Activated naive CD4-positive, alpha-beta T cell (primary cell): Measurements from ENCODE around the gene SSC4D.
A peak's percentile ranks its signal among the peaks of the same experiment; 100 is the strongest.
"Not testable (repeated sequence)": the region's sequence is repeated elsewhere in the genome, so short reads cannot be mapped to it uniquely, and the experiment has no call there.

Experiments
- DNase-seq, 4 experiments: peaks; one replicate each; lab custom pipeline; 2025; lab: John Stamatoyannopoulos, UW

SSC4D gene

DNA sequence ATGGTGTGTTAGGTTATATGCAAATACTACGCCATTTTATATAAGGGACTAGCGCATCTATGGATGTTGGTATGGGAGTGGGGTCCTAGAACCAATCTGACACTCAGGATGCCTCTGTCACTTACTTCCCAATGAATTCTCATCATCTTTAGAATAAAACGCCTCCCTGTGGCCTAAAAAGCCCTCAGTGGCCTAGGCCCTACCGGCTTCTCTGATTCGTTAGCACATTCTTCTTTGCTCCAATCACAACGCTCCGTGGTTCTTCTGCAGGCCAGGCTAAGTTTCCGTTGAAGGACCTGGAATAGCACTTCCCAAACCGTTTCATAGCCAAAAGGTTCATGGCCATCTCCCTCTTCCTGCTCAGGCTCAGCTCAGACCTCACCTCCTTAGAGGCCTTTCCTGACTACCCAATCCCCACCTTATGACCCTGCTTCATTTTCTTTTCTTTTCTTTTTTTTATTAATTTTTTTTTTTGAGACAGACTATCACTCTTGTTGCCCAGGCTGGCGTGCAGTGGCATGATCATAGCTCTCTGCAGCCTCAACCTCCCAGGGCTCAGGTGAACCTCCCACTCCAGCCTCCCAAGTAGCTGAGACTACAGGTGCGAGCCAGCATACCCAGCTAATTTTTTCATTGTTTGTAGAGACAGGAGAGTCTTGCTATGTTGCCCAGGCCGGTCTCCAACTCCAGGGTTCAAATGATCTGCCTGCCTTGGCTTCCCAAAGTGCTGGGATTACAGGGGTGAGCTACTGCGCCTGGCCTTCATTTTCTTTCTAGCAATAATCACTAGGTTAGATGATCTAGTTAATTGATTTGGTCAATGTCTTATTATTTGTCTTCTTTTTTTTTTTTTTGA lies 26.2 kb downstream of the SSC4D start:
- no peak for DNase-seq

DNA sequence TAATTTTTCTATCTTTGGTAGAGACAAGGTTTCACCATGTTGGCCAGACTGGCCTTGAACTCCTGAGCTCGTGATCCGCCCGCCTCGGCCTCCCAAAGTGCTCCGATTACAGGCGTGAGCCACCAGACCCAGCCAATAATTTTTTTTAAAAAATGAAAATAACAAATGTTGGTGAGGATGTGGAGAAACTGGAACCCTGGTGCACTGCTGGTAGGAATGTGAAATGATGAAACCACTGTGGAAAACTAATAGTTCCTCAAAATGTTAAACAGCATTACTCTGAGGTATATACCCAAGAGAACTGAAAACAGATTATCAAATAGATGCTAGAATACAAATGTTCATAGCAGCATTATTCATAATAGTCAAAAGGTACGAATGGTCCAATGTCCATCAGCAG lies 27.7 kb downstream of the SSC4D start:
- DNase-seq = no peak

DNA sequence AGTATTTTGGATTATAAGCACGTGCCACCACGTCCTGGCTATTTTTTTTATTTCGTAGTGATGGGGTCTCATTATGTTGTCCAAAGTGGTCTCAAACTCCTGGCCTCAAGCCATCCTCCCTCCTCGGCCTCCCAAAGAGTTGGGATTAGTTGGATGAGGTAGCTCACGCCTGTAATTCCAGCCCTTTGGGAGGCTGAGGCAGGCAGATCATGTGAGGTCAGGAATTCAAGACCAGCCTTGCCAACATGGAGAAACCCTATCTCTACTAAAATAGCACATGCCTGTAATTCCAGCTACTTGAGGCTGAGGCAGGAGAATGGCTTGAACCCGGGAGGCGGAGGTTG lies 28.9 kb downstream of the SSC4D start:
- no peak for DNase-seq

DNA sequence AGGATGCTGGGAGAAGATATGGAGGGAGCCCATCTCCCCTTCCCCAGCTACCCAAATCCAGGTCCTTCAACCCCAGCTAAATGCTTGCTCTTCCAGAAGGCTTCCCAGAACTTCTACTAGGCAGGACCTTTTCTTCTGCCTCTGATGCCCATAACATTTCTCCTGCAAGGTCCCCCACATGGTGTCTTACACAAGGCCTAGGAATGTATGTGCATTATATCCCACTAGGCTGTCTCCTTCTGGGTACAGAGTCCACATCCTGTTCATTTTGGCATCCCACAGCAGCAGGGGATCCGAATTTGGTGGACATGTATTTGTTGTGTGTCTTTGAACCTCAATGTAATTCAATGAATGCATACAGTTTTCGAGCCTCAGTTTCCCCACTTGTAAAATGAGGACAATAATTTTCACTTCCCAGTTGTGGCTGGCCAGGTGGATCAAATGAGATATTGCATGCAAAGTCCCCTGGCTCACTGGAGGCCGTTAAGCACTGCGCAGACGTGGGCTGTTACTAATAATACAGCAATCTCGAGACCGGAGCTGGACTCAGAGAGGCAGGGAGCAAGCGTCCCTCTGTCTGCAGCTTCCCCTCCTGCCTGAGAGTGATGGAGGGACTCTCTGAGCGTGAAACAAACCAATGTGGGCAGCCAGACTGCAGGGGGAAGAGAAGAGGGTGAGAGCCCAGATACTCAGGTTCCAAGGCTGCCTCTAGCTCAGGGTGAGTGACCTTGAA lies 32.1 kb downstream of the SSC4D start:
- no peak for DNase-seq

GRCh38 chr7:76375251-76375650 lies 34.2 kb downstream of the SSC4D start:
- no peak for DNase-seq

GRCh38 chr7:76372984-76373833 lies 36.3 kb downstream of the SSC4D start:
- DNase-seq = no peak

DNA sequence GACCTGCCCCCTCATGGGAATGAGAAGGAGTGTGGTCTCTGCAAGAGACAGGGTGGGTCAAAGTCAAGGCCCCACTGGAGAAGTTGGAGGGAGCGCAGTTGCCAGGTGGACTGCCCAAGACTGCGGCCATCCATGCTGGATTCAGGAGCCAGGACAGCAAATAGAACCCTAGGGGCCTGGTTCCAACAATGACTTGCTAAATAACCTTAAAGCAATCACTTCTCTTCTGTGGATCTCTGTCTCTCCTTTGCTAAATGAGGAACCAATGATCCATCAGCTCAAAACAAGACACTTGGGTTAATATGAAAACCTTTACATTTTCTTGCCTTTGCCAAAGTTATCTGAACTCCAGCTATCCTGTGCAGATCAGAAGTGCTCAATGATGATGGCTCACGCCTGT lies 38.1 kb downstream of the SSC4D start:
- no peak for DNase-seq

- DNase-seq = no peak
Observed at GRCh38 chr7:76369018-76369417, 40.5 kb downstream of the SSC4D start.

- no peak for DNase-seq
Observed at GRCh38 chr7:76368190-76368589, 41.3 kb downstream of the SSC4D start.

DNA sequence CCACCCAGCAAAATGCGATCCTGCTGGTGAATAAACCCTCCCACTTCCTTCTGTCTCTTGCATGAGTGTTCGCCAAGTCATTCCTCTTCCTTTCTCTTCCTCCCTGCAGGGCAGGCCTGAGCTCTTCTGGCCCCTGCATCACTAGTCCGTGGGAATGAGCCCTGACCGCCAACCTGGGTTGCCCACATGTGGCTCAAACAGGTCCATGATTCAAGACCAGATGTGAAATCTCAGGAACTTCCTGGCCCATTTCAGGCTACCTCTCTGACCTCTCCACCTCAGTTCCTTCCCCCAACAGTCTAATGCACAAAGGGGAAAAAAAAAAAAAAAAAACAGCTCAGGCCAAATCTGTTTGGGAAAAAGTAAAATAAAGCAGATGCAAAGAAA lies 45.3 kb downstream of the SSC4D start:
- no peak for DNase-seq

DNA sequence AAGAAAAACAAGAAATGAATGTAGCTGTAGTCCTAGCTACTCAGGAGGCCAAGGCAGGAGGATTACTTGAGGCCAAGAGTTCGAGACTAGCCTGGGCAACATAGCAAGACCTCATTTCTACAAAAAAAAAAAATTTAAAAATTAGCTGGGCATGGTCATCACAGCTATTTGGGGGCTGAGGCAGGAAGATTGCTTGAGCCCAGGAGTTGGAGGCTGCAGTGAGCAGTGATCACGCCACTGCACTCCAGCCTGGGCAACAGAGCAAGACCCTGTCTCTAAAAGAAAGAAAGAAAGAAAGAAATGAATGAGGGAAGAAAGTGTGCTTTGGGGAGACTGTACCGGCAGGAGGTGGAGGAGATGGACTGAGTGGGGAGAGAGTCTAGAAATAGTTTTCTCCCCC lies 45.7 kb downstream of the SSC4D start:
- DNase-seq = not testable (repeated sequence)

- DNase-seq = no peak
Observed at GRCh38 chr7:76359978-76360638, 49.4 kb downstream of the SSC4D start.

GRCh38 chr7:76359111-76359977 lies 50.2 kb downstream of the SSC4D start:
- peak; percentile 92 to 95 (median 94) for DNase-seq

- DNase-seq = peak; percentile 92 to 95 (median 94)
Observed at GRCh38 chr7:76358481-76359110, 50.9 kb downstream of the SSC4D start, which contains the start of gene YWHAG. Gene YWHAG (minus strand): TSS chr7:76358991. CDS start chr7:76358808, 183 bp downstream.

GRCh38 chr7:76358011-76358480 lies 51.5 kb downstream of the SSC4D start:
- peak; percentile 28 to 40 (median 36) for DNase-seq

- DNase-seq = no peak
Observed at GRCh38 chr7:76357475-76358010, 52.0 kb downstream of the SSC4D start.

DNA sequence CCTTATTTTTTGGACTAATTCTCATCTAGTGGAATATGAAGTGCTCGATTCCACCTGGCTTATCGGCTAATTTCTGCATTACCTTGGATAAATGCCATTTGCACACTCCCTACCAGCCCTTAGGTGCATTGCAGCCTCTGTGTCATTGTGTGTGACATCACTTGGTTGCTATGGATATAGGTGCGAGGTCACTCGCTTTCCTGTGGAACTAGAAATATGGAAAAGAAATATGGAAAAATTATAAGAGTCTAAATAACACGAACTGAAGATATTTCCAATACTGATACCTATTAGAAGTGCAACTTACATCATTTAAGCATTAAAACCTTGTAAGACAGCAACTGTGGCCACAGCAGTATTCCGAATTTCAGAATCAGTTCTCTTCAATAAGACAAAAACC lies 52.7 kb downstream of the SSC4D start:
- no peak for DNase-seq

DNA sequence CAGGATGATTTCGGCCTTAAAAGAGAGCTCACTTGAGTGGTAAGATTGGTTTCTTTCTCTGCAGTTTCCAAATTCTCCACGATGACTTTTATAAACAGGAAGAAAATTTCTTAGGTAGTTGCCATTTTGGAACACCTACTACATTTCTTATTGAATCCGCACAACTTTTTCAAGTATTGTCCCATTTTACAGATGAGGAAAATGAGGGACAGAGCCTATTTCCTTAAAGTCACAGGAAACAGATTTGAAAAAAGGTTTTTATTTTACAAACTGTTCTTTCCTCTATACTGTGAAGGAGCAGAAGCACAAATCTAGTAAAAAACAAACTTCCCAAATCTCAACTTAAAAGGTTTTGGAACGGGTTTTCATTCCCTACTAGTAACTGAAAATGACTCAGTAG lies 53.4 kb downstream of the SSC4D start:
- DNase-seq = no peak

DNA sequence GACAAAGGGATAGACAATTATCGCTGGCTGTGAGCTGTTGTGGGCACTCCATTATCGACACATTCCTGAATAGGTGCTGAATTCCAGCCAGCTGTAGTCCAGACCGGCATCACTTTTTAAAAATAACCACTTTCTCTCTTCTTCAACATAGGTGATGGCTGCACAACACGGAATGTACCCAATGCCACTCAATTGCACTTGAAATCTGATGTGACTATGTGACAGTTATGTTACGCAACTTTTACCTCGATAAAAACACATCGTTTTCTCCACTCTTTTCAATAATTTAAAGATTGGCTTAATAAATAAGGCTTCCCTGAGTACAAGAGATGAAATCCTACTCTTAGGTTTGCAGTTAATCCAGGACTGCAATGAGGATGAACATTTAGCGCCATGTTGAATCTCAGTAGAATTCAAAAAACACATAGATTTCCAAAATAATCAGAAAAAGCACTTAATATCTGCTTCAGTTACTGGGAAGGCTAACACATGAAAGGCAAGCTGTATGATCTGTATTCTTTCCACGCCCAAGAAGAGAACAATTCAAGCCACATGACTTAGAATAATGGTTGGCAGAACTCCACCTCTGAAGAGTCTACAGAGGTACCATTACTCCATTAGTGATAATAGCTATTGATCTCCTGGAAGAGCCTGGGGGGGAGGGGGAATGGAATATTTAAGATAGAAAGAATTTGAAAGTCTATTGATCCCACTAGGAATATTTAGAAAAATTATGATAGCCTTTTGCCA lies 54.3 kb downstream of the SSC4D start:
- no peak for DNase-seq
